Measurements from ENCODE around the gene ST3GAL4.

- no peak for TF ChIP-seq CTCF (IDR thresholded peaks at IDR 0.05)
- TF ChIP-seq EZH2 (IDR thresholded peaks at IDR 0.05; ENCODE audit: borderline replicate concordance, insufficient read depth, low read depth, low read length, poor library complexity, severe bottlenecking), result no peak
These were observed 48.2 kb downstream of the ST3GAL4 start for GRCh38 chr11:126403658-126404057.
